SK-N-SH treated with all-trans-retinoic acid at 6 μM for 48 hours (cell line): ENCODE data around the gene NSD1.

ENCODE experiments used
- ATAC-seq: fragments of 200-7000 bp; cut with Tn5 transposase; 3 replicates; pipeline ENCODE4 v1.9.1; 2020; ENCODE audit warnings: mild to moderate bottlenecking, moderate library complexity
- ARNTL ChIP-seq: fragments of 450-650 bp; formaldehyde crosslinking; IDR thresholded peaks from 2 replicates; pipeline ENCODE4 v1.5.0; 2020; ENCODE audit warnings: low read depth, mild to moderate bottlenecking, moderate library complexity, borderline replicate concordance
- BACH2 ChIP-seq: fragments of 250-450 bp; sonication (Bioruptor Pico); IDR thresholded peaks from 2 replicates; pipeline ENCODE4 v1.9.0; 2021; ENCODE audit warnings: mild to moderate bottlenecking, borderline replicate concordance
- CSDC2 ChIP-seq: fragments of 250-450 bp; sonication (Bioruptor Pico); IDR thresholded peaks from 2 replicates; pipeline ENCODE4 v1.5.0; 2020; ENCODE audit warnings: mild to moderate bottlenecking, moderate library complexity
- ESRRG ChIP-seq: fragments of 250-450 bp; sonication (Bioruptor Pico); IDR thresholded peaks from 2 replicates; pipeline ENCODE4 v1.6.1; 2021; ENCODE audit warnings: mild to moderate bottlenecking
- GLIS3 ChIP-seq: fragments of 250-450 bp; sonication (Bioruptor Pico); IDR thresholded peaks from 2 replicates; pipeline ENCODE4 v1.5.0; 2020; ENCODE audit warnings: mild to moderate bottlenecking, moderate library complexity
- ISL1 ChIP-seq: fragments of 250-450 bp; sonication (Bioruptor Pico); IDR thresholded peaks from 2 replicates; pipeline ENCODE4 v2.1.2; 2022; ENCODE audit warnings: mild to moderate bottlenecking, moderate library complexity
- OSR1 ChIP-seq: fragments of 250-450 bp; sonication (Bioruptor Pico); IDR thresholded peaks from 2 replicates; pipeline ENCODE4 v1.8.0; 2022; ENCODE audit warnings: moderate library complexity, mild to moderate bottlenecking, inconsistent platforms
- RARB ChIP-seq: fragments of 250-450 bp; sonication (Bioruptor Pico); IDR thresholded peaks from 2 replicates; pipeline ENCODE4 v1.8.0; 2021; ENCODE audit warnings: mild to moderate bottlenecking, moderate library complexity
- SNAI2 ChIP-seq: fragments of 250-450 bp; sonication (Bioruptor Pico); IDR thresholded peaks from 2 replicates; pipeline ENCODE4 v1.5.0; 2020; ENCODE audit warnings: mild to moderate bottlenecking, moderate library complexity
- TCF4 ChIP-seq: fragments of 250-450 bp; sonication (Bioruptor Pico); IDR thresholded peaks from 2 replicates; pipeline ENCODE4 v1.8.0; 2021; ENCODE audit warnings: mild to moderate bottlenecking, moderate library complexity, borderline replicate concordance
- TSHZ2 ChIP-seq: fragments of 250-450 bp; sonication (Bioruptor Pico); IDR thresholded peaks from 2 replicates; pipeline ENCODE4 v1.5.0; 2020; ENCODE audit warnings: mild to moderate bottlenecking, moderate library complexity
- ZC3H10 ChIP-seq: fragments of 250-450 bp; sonication (Bioruptor Pico); IDR thresholded peaks from 2 replicates; pipeline ENCODE4 v1.5.1; 2021; ENCODE audit warnings: mild to moderate bottlenecking, moderate library complexity
- ZFP3 ChIP-seq: fragments of 250-450 bp; sonication (Bioruptor Pico); IDR thresholded peaks from 2 replicates; pipeline ENCODE4 v1.5.0; 2020; ENCODE audit warnings: mild to moderate bottlenecking, moderate library complexity
- ZFP30 ChIP-seq: fragments of 450-650 bp; formaldehyde crosslinking; IDR thresholded peaks from 2 replicates; pipeline ENCODE4 v1.5.0; 2022; ENCODE audit warnings: mild to moderate bottlenecking, moderate library complexity
- ZNF565 ChIP-seq: fragments of 450-650 bp; formaldehyde crosslinking; conservative IDR thresholded peaks from 2 replicates; pipeline ENCODE4 v1.5.0; 2020; ENCODE audit warnings: low read depth, mild to moderate bottlenecking, moderate library complexity
- ZNF70 ChIP-seq: fragments of 450-650 bp; formaldehyde crosslinking; IDR thresholded peaks from 2 replicates; pipeline ENCODE4 v1.5.0; 2020; ENCODE audit warnings: mild to moderate bottlenecking, moderate library complexity
- ZNF8 ChIP-seq: fragments of 450-650 bp; formaldehyde crosslinking; IDR thresholded peaks from 2 replicates; pipeline ENCODE4 v1.5.0; 2020; ENCODE audit warnings: mild to moderate bottlenecking, moderate library complexity
- TF ChIP-seq, protein P1 (sequence below): fragments of 250-450 bp; sonication (Bioruptor Pico); IDR thresholded peaks from 2 replicates; pipeline ENCODE4 v1.5.1; 2020; ENCODE audit warnings: low read depth, mild to moderate bottlenecking, moderate library complexity

NSD1 gene

GRCh38 chr5:177333420-177334154 is 200.0 kb downstream of the NSD1 start:
- no peak for TF ChIP-seq RARB (CRISPR knock-in tag)
- ATAC-seq: no peak

DNA sequence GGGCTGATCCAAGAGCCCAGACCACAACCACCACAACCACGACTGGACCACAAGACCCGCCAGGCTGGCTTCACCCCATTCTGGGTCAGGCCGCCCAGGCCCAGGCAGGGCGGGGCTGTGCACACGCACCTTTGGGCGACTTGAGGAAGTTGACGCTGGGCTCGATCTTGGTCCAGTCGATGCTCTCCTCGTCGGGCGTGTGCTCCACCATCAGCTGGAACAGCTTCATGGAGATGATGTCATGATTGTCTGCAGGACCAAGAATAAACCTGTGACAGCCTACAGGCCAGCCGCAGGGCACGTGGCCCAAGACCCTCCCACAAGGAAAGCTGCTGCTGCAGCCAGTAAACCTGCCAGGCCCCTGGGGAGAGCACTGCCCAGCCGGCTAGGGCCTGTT is 200.6 kb downstream of the NSD1 start:
- TF ChIP-seq ZFP3 (no peak), GLIS3 (CRISPR knock-in tag) (no peak), RARB (CRISPR knock-in tag) (no peak), TSHZ2 (CRISPR knock-in tag) (no peak), SNAI2 (CRISPR knock-in tag) (no peak), CSDC2 (CRISPR knock-in tag) (no peak)
- TF ChIP-seq, all 23 proteins: peak for 0
- ATAC-seq: no peak

DNA sequence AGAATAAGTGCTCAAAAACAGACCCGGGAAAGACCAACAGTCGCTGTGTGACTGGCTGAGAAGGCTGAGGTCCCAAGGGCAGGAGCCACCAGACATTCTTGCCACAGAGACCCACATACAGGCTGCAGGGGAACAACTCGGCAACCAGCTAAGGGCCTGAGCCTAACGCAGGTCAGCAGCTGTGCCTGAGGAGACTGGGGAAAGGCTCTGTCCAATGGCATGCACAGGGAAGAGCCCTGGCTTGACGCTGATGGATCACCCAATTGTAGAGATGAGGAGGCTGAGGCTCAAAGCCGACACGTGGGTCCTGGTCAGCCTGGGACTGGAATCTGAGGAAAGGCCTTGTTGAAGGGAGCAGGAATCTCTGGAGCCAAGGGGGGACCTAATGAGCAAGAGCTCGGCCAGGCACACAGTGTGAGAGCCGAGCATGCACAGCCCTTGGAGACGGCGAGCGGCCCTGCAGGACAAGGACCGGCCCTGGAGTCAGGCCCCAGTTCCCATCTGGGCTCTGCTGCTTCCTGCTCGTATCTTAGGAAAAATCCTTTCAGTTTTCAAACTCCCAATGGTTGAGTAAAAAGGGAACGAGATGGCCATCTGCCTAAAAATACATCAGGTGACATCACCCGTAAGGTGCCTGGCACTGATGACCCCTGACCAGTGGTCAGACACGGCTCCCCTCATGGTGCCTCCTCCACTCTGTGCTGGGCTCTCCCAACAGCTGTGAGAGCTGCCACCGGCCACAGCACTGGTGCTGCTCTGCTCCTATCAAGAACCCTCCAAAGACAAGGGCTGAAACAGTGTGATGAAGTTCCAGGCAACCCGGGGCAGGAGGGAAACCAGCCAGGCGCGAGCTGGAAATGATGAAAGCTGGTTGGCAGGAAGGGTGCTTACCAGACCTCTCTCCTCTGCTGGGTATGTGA is 201.5 kb downstream of the NSD1 start:
- TF ChIP-seq ZNF565 (CRISPR knock-in tag) (no peak), ARNTL (CRISPR knock-in tag) (no peak), ISL1 (CRISPR knock-in tag) (no peak), OSR1 (CRISPR knock-in tag) (no peak), ZFP30 (CRISPR knock-in tag) (no peak), TCF4 (CRISPR knock-in tag) (no peak), ZFP3 (no peak), ESRRG (no peak), ZNF70 (no peak), BACH2 (CRISPR knock-in tag) (no peak), ZNF8 (no peak)
- TF ChIP-seq, all 23 proteins: peak for 0
- ATAC-seq: no peak

DNA sequence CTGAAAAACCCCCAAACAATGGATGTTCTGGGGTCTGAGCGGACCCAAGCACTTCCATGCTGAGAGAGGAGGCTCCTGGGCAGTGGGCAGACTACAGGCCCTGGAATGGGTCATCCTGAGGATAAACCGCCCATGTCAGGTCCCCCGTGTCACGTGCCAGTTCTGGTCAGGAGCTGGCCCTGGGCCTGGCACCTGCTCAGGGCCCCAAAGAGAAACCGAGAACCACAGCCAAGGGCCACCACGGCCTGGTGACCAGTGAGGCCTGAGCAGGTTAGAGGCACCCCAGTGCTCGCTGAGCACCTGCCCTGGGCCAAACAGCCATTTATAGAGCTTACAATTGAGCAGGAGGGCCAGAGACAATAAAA is 202.1 kb downstream of the NSD1 start:
- TF ChIP-seq, protein P1, sequence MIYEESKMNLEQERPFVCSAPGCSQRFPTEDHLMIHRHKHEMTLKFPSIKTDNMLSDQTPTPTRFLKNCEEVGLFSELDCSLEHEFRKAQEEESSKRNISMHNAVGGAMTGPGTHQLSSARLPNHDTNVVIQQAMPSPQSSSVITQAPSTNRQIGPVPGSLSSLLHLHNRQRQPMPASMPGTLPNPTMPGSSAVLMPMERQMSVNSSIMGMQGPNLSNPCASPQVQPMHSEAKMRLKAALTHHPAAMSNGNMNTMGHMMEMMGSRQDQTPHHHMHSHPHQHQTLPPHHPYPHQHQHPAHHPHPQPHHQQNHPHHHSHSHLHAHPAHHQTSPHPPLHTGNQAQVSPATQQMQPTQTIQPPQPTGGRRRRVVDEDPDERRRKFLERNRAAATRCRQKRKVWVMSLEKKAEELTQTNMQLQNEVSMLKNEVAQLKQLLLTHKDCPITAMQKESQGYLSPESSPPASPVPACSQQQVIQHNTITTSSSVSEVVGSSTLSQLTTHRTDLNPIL (CRISPR knock-in tag): no peak
- TF ChIP-seq ARNTL (CRISPR knock-in tag) (no peak), RARB (CRISPR knock-in tag) (no peak), SNAI2 (CRISPR knock-in tag) (no peak)
- no peak for ATAC-seq

DNA sequence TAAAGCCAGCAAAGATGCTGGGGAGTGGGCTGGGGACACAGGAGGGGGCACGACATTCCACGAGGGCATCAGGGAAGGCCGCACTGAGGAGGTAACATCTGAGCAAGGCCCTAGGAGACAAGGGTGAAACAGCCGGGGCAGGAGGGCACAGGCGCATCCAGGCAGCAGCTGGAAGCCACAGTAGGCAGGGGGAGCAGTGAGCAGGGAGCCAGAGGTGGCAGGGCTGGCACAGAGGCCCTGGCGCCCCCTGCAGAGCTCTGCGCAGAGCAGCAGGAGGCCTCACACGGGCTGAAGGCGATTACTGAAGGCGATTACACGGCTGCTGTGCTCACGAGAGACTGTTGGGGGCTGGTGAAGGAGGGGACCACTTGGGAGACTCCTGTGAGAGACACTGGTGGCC is 202.5 kb downstream of the NSD1 start:
- ATAC-seq: peak; percentile 90

More for the DNA sequence above, 202.5 kb downstream of the NSD1 start:
- TF ChIP-seq CSDC2 (CRISPR knock-in tag) (no peak), ZC3H10 (no peak), GLIS3 (CRISPR knock-in tag) (no peak), ARNTL (CRISPR knock-in tag) (no peak), TCF4 (CRISPR knock-in tag) (no peak), SNAI2 (CRISPR knock-in tag) (no peak), TSHZ2 (CRISPR knock-in tag) (no peak), ZNF8 (no peak)
- TF ChIP-seq, protein P1 (CRISPR knock-in tag): no peak
- TF ChIP-seq, all 23 proteins: peak for 0
